Kidney epithelial cell (primary cell): ENCODE results near the gene KPNA4. TPM values are rescaled to one million over a fixed set of nuclear protein-coding genes. Genes with fewer than 3 reads are reported as not detected.

Experiments
- DNase-seq: peaks from one replicate; pipeline ENCODE4 v3.0.0-alpha.2; 2010; ENCODE audit warnings: low read depth
- H3K27me3 ChIP-seq: 2 replicates; pipeline ENCODE4 v1.6.0; 2011; ENCODE audit warnings: low read length; ENCODE audit not compliant: control insufficient read depth, insufficient read depth
- H3K36me3 ChIP-seq: 2 replicates; pipeline ENCODE4 v1.5.1; 2011; ENCODE audit warnings: low read length; ENCODE audit not compliant: control insufficient read depth, insufficient read depth
- H3K4me3 ChIP-seq: 2 replicates; pipeline ENCODE4 v1.5.1; 2011; ENCODE audit warnings: low read depth, mild to moderate bottlenecking, control low read depth, low read length
- total RNA-seq: library from RNA; depleted of rRNA; stranded (reverse); fragments of >200 nt; gene quantifications from 2 replicates; pipeline ENCODE4 v1.2.3, GENCODE V29; 2015
- TF ChIP-seq, protein P1 (sequence below): IDR thresholded peaks from 2 replicates; pipeline ENCODE4 v1.5.1; 2011; ENCODE audit warnings: mild to moderate bottlenecking, moderate library complexity, low read length, control low read depth, inconsistent platforms; ENCODE audit not compliant: insufficient read depth, poor library complexity, severe bottlenecking

Gene KPNA4
- total RNA-seq, 1 donor from 2014 or later: 38.0 TPM

GRCh38 chr3:160568989-160569388 is 3.6 kb upstream of the KPNA4 start:
- Histone ChIP-seq H3K27me3 (no peaks in the 10 kb centered on the region), H3K4me3 (no peak overlapping the region), H3K36me3 (peaks cover 1% of the 10 kb centered on the region)
- TF ChIP-seq, protein P1, sequence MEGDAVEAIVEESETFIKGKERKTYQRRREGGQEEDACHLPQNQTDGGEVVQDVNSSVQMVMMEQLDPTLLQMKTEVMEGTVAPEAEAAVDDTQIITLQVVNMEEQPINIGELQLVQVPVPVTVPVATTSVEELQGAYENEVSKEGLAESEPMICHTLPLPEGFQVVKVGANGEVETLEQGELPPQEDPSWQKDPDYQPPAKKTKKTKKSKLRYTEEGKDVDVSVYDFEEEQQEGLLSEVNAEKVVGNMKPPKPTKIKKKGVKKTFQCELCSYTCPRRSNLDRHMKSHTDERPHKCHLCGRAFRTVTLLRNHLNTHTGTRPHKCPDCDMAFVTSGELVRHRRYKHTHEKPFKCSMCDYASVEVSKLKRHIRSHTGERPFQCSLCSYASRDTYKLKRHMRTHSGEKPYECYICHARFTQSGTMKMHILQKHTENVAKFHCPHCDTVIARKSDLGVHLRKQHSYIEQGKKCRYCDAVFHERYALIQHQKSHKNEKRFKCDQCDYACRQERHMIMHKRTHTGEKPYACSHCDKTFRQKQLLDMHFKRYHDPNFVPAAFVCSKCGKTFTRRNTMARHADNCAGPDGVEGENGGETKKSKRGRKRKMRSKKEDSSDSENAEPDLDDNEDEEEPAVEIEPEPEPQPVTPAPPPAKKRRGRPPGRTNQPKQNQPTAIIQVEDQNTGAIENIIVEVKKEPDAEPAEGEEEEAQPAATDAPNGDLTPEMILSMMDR: no peak
- DNase-seq: no peak

- Histone ChIP-seq H3K4me3 (no peak overlapping the region), H3K36me3 (peaks cover 1% of the 10 kb centered on the region), H3K27me3 (no peaks in the 10 kb centered on the region)
- TF ChIP-seq, protein P1: no peak
- no peak for DNase-seq
Observed at GRCh38 chr3:160567774-160568173, 2.4 kb upstream of the KPNA4 start.

- Histone ChIP-seq H3K27me3 (no peaks in the 10 kb centered on the region), H3K36me3 (peaks cover 1% of the 10 kb centered on the region), H3K4me3 (peak overlapping the region; percentile 93)
- TF ChIP-seq, protein P1: no peak
- no peak for DNase-seq
Observed at GRCh38 chr3:160566499-160566898, 1.1 kb upstream of the KPNA4 start.

- TF ChIP-seq, protein P1: no peak
- peak overlapping the region; percentile 93 for H3K4me3 ChIP-seq
- H3K27me3 ChIP-seq: no peaks in the 10 kb centered on the region
- H3K36me3 ChIP-seq: peaks cover 1% of the 10 kb centered on the region
- no peak for DNase-seq
Observed at GRCh38 chr3:160564949-160565441, 376 bp downstream of the KPNA4 start.

DNA sequence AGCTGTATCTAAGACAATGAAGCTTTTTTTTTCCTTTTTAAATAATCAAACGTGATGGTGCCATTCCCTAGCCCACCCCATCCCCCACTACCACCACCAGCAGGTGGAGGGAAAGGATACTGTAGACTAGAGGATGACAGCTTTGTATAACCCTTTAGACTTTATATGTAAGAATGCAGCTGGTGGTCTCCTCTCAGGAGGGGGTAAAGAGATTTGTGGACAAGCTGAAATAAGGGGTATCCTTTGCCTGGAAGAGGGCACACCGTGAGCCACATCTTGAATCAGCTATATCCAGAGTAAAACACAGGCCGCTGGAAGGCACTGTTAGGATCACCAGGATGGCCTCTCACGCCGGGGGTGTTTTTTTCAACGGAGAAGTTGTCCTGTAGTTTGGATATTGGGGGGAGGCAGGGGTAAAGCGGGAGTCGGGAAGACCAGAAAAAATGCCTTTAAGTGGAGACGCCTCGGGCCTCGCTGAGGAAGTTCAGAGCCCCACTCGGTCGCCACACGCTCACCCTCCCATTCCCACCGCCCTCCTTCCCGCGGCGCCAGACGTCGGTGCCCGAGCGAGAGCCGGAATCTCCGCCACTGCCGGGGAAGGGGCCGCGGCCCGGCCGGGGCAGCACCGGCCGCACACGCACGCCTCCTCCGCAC is 986 bp downstream of the KPNA4 start:
- TF ChIP-seq, protein P1: peak; percentile 13
- peak overlapping the region; percentile 93 for H3K4me3 ChIP-seq
- peaks cover 1% of the 10 kb centered on the region for H3K36me3 ChIP-seq
- H3K27me3 ChIP-seq: no peaks in the 10 kb centered on the region
- no peak for DNase-seq

GRCh38 chr3:160562952-160563351 is 2.4 kb downstream of the KPNA4 start:
- DNase-seq: no peak
- Histone ChIP-seq H3K4me3 (no peak overlapping the region), H3K36me3 (peaks cover 1% of the 10 kb centered on the region), H3K27me3 (no peaks in the 10 kb centered on the region)
- TF ChIP-seq, protein P1: no peak
